Ammon's horn (tissue), 1 donor: Measurements from ENCODE around the gene TBX15.
A peak's percentile ranks its signal among the peaks of the same experiment; 100 is the strongest.

Experiments used
- DNase-seq: peaks from one replicate; pipeline ENCODE4 v3.0.0-alpha.2; 2016; ENCODE audit warnings: low spot score

The TBX15 gene

DNA sequence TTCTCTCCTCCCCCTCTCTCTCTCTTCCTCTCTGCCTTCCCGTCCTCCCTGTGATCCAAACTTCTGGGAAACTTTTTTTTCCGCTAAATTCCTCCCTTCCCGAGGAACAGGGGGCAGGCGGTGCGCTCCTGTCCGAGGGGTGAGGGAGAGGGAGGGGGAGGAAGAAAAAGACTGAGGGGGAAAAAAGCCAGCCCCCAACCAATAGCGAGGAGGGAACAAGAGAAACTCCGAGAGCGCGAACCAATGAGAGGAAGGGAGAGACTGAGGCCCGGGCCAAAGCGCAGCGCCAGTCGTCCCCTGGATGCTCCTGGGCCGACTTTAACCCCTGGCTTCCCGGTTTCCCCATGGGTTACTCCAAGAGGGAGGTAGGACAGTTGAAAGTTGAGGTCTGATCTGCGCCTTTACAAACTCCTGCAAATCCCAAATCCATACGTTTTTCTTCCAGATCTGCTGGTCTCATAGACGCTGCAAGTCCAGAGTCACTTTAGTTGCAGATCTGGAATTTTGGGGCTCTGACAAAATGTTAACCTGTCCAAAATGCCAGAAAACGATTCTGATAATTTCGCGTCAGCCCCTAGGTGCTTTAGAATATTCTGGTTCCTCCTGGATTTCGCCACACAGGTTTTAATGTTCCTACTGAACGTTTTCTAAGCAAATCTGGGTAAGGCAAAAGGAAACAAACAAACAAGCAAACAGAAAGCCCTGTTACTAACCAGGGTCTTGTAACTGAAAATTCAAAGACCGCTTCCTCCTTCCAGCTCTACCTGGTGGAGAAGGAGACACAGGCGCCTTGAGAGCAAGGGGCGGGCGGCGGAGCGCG lies at the start of gene TBX15:
TSS of gene TBX15 (minus strand) at position 158 of the 820 bp plus-strand sequence. CDS start 548 bp downstream, outside the sequence.
- no peak for DNase-seq

DNA sequence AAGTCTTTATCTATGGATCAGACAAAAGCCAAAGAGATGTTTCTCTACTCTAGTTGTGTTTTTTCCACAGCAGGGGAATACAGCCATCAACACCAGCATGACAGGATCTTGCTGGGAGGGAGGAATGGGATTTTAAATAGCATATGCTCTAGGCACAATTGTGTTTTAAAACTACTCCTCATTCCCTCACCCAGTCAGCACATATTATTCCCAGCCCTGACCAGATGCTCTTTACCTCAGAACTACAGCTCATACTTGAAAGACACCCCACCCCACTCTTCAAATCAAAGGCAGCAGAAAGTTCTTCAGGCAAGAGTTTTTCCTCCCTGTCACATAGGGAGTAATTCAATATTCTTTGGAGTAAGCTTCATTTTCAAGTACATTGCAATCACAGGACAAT lies 46.2 kb upstream of the TBX15 start:
- no peak for DNase-seq

DNA sequence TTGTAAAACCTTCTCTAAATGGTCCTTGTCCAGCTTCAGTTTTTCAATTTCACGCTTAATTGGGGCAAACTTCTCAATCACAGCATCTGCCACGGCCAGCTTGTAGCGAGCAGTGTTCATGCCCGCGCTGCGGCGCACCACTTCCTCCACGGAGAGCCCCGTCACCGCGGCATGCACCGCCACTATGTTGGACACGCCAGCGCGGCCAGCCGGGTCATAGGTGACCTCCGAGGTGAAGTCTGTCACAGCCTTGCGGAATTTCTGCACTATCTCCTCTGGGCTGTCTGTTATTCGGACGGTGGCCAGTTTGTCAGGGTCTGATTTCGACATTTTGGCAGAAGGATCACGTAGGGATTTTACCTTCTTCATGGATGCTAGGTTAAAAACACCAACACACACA lies 44.8 kb upstream of the TBX15 start:
- DNase-seq, result no peak

DNA sequence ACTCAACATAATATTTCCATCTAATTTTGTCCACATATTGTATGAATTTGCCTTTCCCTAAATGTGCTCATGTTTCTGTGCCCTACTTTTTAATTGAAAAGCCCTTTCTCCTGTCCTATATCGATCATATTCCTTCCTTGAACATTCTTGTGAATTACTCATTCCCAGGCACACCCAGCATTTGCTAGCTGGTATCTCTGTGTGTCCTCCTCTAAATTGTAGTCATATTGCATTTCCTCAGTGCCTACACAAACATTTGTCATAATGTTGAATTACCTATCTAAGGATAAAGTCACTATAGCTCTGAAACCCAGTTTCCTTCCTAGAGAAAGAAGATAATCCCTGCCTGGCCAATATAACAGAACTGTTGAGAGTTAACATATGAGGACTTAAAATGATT lies 39.6 kb upstream of the TBX15 start:
- DNase-seq, result no peak

DNA sequence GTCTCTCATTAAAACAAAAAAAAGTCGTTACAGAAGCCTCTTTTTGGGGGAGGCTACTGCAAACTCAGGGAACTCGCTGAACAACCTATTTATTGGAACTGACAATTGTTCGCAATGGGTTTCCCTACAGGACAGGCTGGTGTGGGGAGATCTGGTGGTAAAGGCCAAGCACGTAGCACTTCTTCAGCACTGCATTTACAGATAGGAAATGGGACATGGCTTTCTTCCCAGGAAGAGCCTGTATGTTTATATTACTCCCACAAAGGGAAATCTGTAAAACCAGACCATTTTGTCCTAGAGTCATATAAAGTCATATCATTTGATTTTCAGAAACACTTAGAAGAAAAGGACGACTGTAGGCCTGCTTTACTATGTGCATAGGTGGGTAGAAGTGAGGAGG lies 38.8 kb upstream of the TBX15 start:
- no peak for DNase-seq

DNA sequence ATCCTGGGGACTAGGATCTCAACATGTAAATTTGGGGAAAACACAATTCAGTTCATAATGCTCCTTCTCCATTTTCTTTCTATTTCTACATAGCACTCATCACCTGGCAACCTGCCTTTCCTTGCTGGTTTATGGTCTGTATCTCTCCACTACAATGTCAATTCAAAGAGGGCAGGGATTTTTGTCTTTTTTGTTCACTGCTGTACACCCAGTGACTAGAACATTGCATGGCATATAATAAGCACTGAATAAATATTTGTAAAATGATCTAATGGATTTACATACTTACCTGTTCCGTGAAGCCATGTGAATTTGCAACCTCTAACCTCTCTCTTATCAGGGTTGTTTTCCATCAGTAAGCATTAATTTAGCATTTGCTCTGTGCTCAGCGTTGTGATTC lies 27.4 kb upstream of the TBX15 start:
- no peak for DNase-seq

DNA sequence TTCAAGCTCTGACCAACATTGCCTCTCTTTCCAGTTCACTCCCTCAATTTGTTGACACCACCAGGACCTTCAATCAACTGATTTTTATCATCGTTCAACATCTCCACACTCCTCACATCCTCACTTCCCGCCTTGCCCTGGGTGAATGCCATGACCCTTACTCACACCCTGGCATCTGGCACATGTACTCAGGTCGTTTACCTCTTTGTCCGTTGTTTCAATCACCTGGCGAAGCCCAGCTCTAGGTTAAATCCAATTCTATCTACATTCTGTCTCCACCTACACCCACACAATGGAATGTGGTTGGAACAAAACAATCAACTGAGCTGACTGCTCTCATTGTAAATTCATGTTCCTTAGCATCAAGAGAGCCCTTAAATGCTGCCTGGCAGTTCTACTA lies 24.2 kb upstream of the TBX15 start:
- no peak for DNase-seq

DNA sequence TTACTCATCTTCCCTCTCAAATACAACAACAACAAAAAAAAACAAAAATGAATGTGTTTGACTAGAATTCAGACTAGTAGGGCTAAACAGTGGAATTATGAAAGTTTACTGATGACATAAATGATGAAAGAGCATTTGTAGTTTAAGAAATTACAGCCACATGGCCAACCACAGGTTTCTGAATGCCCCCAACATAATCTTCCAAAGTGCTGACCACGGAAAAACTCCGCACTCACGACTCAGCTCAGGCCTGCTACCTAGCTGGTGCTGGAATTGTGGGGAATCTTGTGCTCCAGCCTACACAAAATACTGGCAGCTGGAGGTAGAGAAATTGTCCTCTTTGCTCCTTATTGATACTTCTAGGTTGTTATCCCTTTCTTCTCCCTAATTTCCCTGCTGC lies 23.6 kb upstream of the TBX15 start:
- DNase-seq, result no peak

DNA sequence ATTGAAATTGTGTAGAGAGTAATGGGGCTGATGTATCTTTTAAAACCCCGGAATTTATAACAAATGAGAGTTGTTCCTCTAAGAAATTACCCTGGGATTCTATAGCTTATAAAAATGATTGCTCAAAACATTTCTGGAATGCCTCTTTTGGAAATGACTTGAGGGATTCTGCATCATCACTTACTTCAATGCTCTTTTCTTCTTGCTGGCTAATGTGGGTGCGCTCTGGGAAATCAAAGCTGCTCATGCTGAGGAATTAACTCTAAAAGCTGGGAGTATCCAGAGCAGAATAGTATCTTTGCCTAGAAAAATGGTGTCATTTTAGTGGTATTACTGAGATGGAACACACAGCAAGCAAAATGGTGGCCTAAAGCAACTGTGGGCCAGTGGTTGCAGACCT lies 23.0 kb upstream of the TBX15 start:
- no peak for DNase-seq

DNA sequence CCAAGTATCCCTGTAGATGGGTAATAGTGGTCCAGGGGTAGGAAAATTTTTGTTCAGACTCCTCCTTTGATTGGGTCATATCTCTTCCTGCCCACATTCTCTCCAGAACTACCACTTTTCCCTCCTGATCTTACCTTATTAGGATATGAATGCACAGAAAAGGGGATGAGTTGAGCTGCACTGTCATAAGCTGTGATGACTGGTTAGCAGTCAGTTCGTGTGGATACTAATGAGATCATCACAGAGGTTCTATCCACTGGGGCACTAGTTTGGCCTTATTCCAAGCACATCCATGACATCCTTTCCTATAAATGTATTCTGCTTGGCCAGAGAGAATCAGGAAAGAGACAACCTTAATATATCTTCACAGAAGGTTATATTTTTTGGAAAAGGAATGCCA lies 22.1 kb upstream of the TBX15 start:
- no peak for DNase-seq

DNA sequence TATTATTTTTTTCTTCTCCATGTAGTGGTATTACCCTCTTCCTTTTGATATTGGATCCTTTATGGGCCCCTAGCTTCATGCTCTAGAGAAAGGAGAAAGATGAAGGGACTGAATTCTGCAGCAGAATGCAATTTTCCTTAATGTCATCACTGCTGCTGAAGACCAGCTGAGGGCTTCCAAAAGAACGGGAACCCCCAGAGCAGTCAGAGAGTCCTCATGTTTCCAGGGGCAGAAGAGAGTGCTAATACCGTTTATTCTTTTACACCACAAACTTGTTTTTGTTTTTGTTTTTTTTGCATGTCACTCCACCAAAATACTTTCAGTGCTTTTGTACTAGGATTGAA lies 21.1 kb upstream of the TBX15 start:
- no peak for DNase-seq

DNA sequence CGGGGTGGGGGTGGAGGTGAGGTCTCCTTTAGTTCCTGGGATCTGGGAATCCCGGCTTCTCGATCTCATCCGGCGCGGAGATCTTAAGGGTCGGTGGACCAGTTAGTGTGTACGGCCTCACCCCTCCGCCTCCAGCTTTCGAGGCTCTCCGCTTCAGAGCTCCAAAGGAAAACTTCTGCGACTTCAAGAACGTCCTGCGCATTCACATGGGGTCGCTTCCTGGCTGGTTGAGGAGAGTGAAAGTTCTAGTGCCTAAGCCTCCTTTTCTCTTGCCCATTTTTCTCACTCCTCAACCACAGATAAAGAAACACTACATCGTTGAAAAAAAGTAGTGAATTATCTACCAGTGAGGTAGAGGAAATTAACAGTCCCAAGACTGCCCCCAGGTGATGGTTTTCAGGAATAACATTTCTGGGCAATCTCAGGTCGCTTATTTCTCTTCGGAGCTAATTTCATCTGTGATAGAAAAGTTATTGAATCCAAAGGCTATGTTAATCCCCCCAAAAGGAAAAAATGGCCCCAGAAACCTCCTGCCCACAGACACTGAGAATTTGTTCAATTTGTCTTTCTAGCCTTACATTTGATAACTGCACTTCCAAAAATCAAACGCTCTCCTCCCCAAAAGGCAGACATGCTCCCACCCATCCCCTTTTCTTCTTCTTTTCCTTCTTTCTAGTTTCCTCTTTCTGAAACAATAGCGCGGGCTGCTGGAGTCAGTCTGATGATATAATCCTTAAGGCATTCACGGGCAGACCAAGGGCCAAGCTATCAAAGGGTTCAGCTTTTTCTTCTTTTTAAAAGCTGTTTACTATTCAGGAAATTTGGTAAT lies 20.6 kb upstream of the TBX15 start:
- peak; percentile 40 for DNase-seq

DNA sequence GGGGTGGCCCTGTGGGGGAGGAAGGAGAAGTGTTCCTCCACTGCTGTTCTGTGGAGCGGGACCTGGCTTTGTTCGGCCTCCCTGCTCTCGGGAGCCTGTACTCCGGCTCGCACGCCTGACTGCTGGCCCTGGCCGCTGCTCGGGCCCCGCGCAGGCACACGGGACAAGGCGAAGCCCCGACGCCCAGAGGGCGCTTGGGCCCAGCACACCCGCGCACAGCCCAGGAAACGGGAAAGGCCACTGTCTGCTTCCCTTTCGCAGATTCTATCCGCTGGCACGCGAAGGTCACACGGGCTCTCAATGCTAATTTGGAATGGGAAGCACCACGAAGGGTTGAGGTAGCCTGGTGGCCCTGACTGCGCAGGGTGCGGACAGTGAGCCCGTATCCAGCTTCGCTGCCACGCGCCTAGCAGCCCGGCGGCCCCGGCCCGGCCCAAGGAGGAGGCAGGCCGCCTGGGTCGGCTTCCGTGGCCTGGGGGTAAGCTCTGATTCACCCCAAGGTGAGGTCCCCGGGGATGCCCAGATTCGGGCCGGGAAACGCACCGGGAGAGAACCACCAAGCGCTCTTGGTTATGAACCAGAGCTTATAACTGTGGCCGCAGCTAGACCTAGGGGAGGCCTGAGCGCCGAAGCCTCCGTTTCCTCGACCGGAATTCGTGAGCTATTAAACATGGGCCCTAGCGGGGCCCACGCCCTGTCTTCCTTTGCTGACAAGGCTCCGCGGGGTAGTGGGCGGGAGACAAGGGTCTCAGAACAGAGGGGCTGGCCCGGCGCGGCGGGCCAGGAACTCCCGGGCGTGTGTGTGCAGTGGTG lies 19.7 kb upstream of the TBX15 start:
- DNase-seq, result no peak

DNA sequence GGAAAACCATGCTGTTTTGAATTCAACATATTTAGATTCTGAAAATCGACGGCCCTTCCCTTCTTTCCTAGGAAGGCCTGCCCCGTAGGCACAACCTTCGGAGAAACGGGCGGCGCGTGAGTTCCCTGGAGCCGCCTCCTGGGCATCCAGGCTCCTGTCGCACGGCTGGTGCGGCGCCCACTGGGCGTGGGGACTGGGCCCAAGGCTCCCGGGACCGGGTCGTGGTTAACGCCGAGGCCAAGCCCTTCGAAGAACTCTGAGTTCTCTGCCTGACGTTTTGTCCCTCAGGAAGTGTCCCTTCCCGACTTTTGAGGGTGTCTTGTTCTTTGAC lies 19.2 kb upstream of the TBX15 start:
- DNase-seq, result no peak

DNA sequence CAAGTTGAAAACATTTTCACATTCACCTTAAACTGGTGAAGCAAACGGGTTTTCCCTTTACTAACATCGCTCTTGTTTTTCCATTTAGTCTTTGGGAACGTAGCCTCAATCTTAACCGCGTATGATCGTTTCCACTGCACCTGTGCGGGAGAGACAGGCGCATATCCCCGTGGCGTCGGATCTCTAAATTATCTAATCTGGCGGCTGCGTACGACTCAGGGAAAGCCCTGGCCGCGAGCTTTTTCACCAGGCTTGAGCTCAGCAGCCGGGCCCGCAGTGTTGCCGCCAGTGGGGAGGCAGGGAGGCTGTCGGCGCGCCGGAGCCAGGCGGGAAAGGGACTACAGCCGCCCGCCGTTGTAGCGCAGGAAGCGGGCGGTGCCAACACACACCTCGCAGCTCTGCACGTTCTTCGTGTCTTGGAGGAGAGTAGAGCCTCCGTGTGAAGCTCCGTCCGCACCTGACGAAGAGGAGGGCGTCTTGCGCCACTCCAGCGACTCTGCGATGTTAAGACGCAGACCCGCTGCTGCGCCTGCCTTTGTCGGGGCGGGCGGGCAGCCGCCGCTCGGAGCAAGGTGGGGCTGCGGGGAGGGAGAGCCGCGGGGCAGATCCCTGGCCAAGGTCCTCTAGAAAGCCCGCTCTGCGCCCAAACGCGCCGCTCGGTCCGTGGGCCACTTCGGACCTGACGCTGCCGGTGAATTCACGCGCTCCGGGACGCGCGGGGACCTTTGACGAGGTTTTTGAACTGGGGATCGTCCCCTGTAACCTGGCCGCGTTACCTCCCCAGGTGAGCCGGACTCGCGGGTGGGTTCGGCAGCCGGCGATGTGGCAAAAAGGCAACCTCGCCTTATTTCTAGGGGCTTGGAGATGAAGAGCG lies 18.5 kb upstream of the TBX15 start:
- no peak for DNase-seq

DNA sequence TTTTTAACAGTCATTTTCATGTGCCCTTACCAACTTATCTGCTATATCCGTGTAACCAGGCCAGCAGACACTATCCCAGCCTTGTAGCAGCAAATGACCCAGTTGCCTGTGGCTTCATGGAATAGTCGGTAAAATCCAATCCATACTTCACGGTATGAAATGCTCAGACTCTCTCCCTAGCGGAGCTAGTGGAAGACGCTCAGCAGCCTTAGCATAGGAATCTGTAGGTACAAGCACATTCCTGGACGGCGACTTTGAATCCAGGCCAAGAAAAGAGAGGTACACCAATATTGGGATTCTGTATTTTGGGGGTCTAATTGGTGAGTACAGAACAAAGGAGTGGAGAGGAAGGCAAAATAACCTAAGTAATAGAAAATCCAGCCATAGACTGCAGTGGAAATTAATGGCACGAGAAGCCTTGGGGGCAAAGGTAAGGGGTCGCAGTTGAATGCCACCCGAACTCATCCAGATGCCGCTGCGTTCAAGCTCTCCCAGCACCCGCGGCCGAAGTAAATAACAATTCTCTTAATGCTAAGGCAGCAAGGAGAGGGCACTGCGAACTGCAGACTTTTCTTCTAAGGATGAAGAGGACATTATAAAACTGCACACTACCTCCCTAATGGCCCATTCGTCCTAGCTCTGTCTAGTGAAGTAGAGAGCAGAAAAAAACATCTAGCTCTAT lies 17.7 kb upstream of the TBX15 start:
- DNase-seq, result no peak

DNA sequence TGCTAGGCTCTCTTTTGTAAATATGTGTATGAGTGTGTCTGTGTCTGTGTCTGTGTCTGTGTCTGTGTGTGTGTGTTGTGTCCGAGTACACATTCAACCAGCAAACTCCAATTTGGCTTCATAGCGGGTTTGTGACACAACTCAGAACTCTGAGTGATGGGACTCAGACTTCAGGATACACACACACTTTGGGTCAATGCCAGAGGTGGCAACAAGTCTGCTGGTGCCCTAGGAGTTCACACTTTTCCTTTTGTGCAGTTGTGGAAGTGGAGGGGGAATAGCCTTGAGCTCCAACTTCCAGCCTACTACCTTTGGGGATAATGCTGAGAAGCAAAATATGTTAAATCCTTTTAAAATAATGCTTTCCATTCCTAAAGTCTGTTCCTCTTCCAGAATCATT lies 16.6 kb upstream of the TBX15 start:
- DNase-seq, result no peak

DNA sequence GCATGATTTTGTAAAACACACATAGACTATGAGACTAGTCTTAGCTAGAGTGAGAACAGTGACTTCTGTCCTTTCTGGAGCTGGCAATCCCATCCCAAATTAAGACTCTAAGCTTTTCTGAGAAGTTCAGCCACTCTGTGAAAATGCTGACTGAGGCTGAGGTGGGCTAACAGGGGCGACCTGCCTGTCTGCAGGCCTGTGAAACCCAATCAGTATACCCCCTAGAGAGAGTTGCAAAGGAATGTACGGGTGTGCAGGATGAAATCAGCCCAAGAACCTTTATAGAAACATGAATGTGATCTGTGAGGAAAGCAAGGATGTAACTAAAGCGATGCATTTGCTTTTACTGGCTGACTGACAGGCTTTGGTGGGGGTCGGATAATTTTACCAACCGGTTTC lies 16.0 kb upstream of the TBX15 start:
- DNase-seq, result no peak

DNA sequence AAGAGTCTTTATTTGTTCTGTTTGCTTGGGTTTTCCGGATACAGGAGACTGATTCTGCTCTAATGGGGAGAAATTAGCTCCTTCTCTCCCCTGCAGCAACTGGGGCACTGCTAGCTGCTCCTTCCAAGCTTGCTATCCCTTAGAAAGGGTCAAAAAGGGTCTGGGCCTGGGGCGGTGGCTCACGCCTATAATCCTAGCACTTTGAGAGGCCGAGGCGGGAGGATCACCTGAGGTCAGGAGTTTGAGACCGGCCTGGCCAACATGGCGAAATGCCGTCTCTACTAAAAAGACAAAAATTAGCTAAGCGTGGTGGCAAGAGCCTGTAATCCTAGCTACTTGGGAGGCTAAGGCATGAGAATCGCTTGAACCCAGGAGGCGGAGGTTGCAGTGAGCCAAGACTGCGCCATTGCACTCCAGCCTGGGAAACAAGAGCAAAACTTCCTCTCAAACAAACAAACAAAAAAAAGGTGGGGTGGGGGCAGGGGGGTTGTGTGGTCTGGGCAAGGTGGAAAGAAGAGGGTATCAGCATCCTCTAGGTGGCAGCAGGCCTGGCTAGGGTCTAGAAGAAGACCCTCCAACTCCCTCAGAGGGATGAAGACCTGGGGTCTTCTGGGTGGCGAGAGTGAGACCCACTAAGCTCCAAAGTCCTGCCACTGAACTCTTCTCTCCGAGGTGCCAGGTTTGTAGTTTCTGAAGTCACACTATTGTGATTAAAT lies 15.4 kb upstream of the TBX15 start:
- DNase-seq, result no peak

DNA sequence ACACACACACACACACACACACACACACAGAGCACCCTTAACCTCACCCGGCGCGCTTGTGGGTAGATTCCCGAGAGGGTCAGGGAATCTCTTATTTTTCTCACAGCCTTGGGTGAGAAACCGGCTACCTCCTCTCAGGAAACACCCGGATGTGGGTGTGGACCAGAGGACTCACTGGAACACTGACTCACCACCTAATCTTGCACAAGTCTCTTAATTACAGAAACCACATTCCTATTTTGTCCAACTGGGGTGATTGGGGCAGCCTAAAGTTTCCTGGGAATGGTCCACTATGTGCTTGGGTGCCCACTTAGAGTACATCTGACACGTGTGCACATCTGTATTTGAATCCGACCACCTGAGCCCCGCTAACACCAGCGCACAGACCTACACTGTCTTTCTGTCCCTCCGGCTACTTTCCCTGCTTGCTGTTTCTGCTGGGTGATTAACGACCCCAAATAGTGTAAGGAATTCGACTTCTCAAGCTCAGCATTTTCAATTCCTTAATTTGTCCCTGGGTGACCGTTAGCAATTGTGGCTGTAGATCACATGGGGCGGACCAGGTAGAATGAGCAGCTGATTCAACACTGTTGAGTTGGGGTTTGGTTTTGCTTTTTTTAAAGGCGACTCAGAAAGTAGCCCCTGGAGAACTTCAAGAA lies 14.0 kb upstream of the TBX15 start:
- no peak for DNase-seq
